ENCODE results near the gene ARMH3.
A peak's percentile ranks its signal among the peaks of the same experiment; 100 is the strongest.
"Not testable (repeated sequence)": the region's sequence is repeated elsewhere in the genome, so short reads cannot be mapped to it uniquely, and the experiment has no call there.

The ARMH3 gene

DNA sequence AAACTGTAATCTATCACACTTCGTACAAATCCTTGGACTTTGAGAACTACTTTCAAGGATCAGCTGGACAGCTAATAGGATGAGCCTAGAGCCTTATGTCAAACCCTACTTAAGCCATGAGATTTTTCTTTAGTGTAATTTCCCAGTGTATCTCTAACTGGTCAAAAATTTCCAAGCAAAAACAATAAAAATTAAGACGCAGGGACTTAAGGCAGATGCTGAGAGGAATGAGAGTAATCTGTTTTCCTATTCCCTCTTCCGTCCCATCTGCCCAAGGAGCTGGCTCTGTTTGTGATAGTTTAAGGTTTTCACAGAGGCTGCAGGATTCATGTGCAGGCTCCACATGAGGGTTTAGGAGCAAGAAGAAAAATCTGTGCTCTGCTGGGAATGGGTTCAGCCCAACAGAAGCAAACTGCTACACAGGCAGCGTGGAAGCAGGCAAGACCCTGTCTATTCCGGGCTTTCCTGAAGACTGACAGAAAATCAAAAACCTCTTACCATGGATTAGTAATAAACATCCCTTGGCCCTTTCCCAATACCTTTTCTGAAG lies 62.2 kb downstream of the ARMH3 start:
- DNase-seq, result peak; percentile 75
- peaks cover 35% of the 10 kb centered on the region for H3K36me3 ChIP-seq
- H3K27me3 ChIP-seq (ENCODE audit: insufficient read depth, low read depth, severe bottlenecking), result no peaks in the 10 kb centered on the region
- TF ChIP-seq, protein P1, sequence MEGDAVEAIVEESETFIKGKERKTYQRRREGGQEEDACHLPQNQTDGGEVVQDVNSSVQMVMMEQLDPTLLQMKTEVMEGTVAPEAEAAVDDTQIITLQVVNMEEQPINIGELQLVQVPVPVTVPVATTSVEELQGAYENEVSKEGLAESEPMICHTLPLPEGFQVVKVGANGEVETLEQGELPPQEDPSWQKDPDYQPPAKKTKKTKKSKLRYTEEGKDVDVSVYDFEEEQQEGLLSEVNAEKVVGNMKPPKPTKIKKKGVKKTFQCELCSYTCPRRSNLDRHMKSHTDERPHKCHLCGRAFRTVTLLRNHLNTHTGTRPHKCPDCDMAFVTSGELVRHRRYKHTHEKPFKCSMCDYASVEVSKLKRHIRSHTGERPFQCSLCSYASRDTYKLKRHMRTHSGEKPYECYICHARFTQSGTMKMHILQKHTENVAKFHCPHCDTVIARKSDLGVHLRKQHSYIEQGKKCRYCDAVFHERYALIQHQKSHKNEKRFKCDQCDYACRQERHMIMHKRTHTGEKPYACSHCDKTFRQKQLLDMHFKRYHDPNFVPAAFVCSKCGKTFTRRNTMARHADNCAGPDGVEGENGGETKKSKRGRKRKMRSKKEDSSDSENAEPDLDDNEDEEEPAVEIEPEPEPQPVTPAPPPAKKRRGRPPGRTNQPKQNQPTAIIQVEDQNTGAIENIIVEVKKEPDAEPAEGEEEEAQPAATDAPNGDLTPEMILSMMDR (IDR thresholded peaks at IDR 0.05; ENCODE audit: low read depth, low read length), result no peak
- H3K27ac ChIP-seq, result peak overlapping the region; percentile 52
- no peaks in the 10 kb centered on the region for H3K9me3 ChIP-seq (ENCODE audit: severe bottlenecking)
- H3K4me3 ChIP-seq (ENCODE audit: low read depth, low read length), result no peak overlapping the region; the same call in 1 of the 2 replicates

DNA sequence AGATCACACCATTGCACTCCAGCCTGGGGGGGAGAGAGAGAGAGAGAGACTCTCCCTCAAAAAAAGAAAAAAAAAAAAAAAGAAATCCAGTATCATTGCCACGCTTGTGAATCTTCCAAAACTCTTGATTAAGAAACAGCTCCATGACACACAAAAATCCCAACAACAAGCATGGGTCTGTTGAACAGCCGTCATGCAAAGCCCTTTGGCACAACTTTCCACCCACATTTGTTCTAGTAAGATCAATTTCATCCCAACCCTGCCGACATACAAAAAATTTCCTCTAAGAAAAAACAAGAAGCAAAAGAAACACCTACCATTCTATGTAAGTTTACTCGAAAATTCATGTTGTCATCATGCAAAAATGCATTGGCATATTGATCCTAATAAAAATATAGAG lies 62.8 kb downstream of the ARMH3 start:
- Histone ChIP-seq H3K4me3 (ENCODE audit: low read depth, low read length) (peak overlapping the region; percentile 16), H3K27me3 (ENCODE audit: insufficient read depth, low read depth, severe bottlenecking) (no peaks in the 10 kb centered on the region), H3K36me3 (peaks cover 40% of the 10 kb centered on the region), H3K27ac (peak overlapping the region; percentile 52), H3K9me3 (ENCODE audit: severe bottlenecking) (no peaks in the 10 kb centered on the region)
- TF ChIP-seq, protein P1 (IDR thresholded peaks at IDR 0.05; ENCODE audit: low read depth, low read length), result no peak
- no peak for DNase-seq

DNA sequence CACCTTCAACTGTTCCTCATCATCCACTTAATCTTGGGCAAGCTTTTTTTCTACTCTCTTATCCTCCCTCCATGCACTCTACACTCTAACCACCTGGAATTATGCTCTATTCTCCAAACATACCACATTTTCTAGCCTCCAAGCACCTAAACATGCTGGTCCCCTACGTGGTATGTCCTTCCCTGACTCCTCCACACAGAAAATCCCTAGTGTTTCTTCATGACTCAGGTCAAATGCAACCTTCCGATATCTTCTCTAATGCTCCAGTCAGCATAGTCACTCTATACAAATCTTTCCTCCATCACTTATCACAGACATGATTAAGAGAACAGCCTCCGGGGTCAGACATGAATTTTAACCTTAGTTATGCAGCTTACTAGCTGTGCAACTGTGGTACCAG lies 68.8 kb downstream of the ARMH3 start:
- TF ChIP-seq, protein P1 (IDR thresholded peaks at IDR 0.05; ENCODE audit: low read depth, low read length), result no peak
- H3K9me3 ChIP-seq (ENCODE audit: severe bottlenecking), result no peaks in the 10 kb centered on the region
- H3K27me3 ChIP-seq (ENCODE audit: insufficient read depth, low read depth, severe bottlenecking), result no peaks in the 10 kb centered on the region
- no peak overlapping the region for H3K4me3 ChIP-seq (ENCODE audit: low read depth, low read length)
- no peak for DNase-seq
- peaks cover 40% of the 10 kb centered on the region for H3K36me3 ChIP-seq
- no peak overlapping the region for H3K27ac ChIP-seq

DNA sequence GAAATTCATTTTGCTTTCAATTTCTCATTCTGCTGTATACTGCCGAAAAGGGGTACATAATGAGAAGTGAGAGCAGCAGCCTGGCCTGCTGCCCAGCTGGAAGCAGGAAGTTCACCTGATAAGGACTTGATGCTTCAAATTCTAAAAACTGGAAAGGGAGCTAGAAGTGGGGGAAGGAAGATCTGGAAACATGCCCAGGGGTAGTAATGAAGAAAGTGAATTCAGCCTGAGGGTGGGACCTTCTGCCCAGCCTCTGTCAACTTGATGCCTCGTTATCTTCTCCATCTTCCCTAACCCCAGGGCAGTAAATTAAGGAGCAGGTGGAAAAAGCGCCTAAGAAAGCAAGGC lies 69.4 kb downstream of the ARMH3 start:
- Histone ChIP-seq H3K27me3 (ENCODE audit: insufficient read depth, low read depth, severe bottlenecking) (no peaks in the 10 kb centered on the region), H3K27ac (no peak overlapping the region), H3K4me3 (ENCODE audit: low read depth, low read length) (no peak overlapping the region), H3K9me3 (ENCODE audit: severe bottlenecking) (no peaks in the 10 kb centered on the region), H3K36me3 (peaks cover 34% of the 10 kb centered on the region)
- TF ChIP-seq, protein P1 (IDR thresholded peaks at IDR 0.05; ENCODE audit: low read depth, low read length), result no peak
- no peak for DNase-seq

DNA sequence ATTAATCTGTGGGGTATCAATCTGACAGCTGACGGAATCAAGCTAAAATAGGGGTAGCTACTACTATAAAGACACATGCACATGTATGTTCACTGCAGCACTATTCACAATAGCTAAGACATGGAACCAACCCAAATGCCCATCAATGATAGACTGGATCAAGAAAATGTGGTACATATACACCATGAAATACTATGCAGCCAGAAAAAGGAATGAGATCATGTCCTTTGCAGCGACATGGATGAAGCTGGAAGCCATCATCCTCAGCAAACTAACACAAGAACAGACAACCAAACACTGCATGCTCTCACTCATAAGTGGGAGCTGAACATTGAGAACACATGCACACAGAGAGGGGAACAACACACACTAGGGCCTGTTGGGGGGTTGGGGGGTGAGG lies 75.3 kb downstream of the ARMH3 start:
- not testable (repeated sequence) for H3K27ac ChIP-seq; H3K27me3 ChIP-seq (ENCODE audit: insufficient read depth, low read depth, severe bottlenecking); H3K4me3 ChIP-seq (ENCODE audit: low read depth, low read length); DNase-seq; H3K9me3 ChIP-seq (ENCODE audit: severe bottlenecking); H3K36me3 ChIP-seq

DNA sequence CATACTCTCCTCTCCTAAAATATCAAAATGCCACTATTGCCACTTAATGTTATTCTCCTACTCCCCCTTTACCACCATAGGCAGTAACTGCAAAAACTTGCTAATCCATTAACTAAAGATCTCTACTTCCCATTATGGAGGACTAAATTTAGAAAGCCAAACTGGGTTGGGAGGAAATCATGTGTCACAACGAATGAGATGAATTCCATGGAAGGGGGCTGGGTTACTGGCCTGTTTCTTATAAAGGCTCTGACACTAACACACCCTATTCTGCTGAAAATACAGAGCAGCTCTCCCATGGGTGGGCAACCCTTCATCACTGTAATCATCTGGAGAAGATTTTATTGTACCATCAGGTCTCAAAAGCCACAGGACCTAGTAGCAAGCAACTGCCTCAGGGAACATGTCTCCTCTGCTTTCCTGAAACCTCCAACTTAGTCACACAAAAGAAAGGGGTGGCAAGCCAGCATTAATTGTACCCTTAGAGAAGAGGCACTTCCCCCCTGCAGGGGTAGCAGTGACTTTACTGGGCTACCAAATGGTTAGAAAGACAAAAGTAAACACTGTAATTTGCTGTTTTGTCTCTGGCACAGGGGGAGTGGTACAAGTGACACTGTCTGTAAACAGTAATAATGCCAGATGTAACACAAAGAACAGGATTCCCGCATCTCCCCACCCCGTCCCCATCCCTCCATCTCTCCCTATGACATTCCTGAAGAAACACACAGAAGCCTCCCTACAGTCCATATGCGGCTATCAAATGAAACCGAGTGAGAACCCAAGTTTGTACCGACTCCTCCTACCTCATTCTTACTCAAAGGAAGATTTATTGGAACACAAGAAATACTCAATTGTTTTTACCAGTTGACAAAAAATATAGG lies 81.6 kb downstream of the ARMH3 start:
- no peaks in the 10 kb centered on the region for H3K27me3 ChIP-seq (ENCODE audit: insufficient read depth, low read depth, severe bottlenecking)
- H3K4me3 ChIP-seq (ENCODE audit: low read depth, low read length), result no peak overlapping the region
- DNase-seq, result no peak
- TF ChIP-seq, protein P1 (IDR thresholded peaks at IDR 0.05; ENCODE audit: low read depth, low read length), result no peak
- H3K27ac ChIP-seq, result no peak overlapping the region
- H3K36me3 ChIP-seq, result peaks cover 16% of the 10 kb centered on the region
- H3K9me3 ChIP-seq (ENCODE audit: severe bottlenecking), result no peaks in the 10 kb centered on the region
